Progenitor cell of endocrine pancreas (in vitro differentiated cells): Measurements from ENCODE around the gene ADGRG7. TPM values are rescaled to one million over a fixed set of nuclear protein-coding genes. Genes with fewer than 3 reads are reported as not detected.

Source experiments
- DNase-seq: peaks from one replicate; pipeline ENCODE4 v3.0.0; 2021; ENCODE audit warnings: low spot score; ENCODE audit not compliant: unreplicated experiment
- H3K27ac Mint-ChIP-seq: 2 replicates; pipeline ENCODE4 v1.8.0; 2021; ENCODE audit warnings: mild to moderate bottlenecking, moderate library complexity, mixed read lengths
- H3K27me3 Mint-ChIP-seq: 2 replicates; pipeline ENCODE4 v1.8.0; 2021; ENCODE audit warnings: mixed read lengths
- H3K36me3 Mint-ChIP-seq: 2 replicates; pipeline ENCODE4 v1.8.0; 2022; ENCODE audit warnings: mixed read lengths; ENCODE audit not compliant: insufficient read depth
- H3K4me1 Mint-ChIP-seq: 2 replicates; pipeline ENCODE4 v1.8.0; 2021; ENCODE audit warnings: low read depth, mixed read lengths
- H3K4me3 Mint-ChIP-seq: 2 replicates; pipeline ENCODE4 v1.8.0; 2021; ENCODE audit warnings: low read depth, mild to moderate bottlenecking, moderate library complexity, mixed read lengths
- H3K9me3 Mint-ChIP-seq: 2 replicates; pipeline ENCODE4 v1.8.0; 2021; ENCODE audit warnings: low read depth, mixed read lengths
- CTCF ChIP-seq: fragments of 200-600 bp; sonication (generic); IDR thresholded peaks from one replicate; pipeline ENCODE4 v1.5.0; 2021; ENCODE audit warnings: antibody characterized with exemption, mild to moderate bottlenecking; ENCODE audit not compliant: unreplicated experiment
- total RNA-seq: library from RNA; stranded (reverse); gene quantifications from 2 replicates; pipeline ENCODE4 v1.2.1, GENCODE V29; 2021

ADGRG7 gene
- total RNA-seq, 1 donor from 2014 or later: 1.3 TPM

DNA sequence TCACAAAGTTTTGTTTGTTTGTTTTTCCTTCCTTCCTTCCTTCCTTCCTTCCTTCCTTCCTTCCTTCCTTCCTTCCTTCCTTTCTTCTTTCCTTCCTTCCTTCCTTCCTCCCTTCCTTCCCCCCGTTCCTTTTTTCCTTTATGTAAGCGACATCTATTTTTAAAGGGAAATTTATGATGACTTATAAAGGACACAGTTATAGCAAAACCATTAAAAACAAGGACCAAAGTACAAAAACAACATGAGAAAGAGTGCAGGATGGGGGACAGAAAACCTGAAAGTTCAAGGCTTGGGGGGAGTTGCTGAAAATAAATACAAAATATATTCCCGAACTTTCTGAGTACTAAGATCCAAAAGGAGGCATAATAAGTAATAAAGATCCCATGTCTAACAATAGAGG, 1.8 kb downstream of the ADGRG7 start:
- H3K27me3 Mint-ChIP-seq: no peaks in the 10 kb centered on the region
- no peak for DNase-seq
- H3K36me3 Mint-ChIP-seq: peaks cover 2% of the 10 kb centered on the region
- peaks cover 26% of the 10 kb centered on the region for H3K4me1 Mint-ChIP-seq
- H3K27ac Mint-ChIP-seq: no peak overlapping the region
- H3K9me3 Mint-ChIP-seq: peaks cover 3% of the 10 kb centered on the region
- TF ChIP-seq CTCF: no peak
- H3K4me3 Mint-ChIP-seq: no peak overlapping the region

DNA sequence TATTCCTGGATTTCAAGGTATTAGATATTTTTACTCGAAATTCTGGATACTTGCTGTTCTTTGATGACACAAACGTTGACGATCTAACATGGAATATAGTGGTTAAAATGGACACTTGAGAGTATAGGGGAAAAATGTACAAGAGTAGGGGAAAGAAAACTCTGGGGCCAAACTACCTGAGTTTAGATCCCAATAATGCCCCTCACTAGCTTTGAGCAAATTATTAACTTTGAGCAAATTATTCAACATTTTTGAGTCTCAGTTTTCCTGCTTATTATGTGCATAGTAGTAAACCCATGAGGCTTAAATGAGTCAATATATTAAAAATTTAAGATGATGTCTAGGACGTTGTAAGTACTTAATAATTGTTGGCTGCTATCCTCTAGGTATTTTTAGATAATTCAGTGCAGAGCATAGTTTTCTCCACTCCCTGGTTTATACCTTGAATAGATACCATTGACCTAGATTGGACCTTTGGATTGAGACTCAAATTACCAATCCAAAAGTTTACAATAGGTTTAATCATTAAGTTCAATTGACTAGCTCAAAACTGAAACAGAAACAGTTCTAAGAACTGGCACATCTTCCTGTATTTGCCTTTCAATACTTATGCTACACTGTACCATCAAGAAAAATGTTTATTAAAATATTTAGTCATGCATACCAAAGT, 4.5 kb downstream of the ADGRG7 start:
- H3K27ac Mint-ChIP-seq: peak overlapping the region; percentile 90
- no peak for DNase-seq
- peaks cover 5% of the 10 kb centered on the region for H3K9me3 Mint-ChIP-seq
- H3K4me3 Mint-ChIP-seq: peak overlapping the region; percentile 50
- H3K36me3 Mint-ChIP-seq: peaks cover 4% of the 10 kb centered on the region
- no peak for TF ChIP-seq CTCF
- no peaks in the 10 kb centered on the region for H3K27me3 Mint-ChIP-seq
- H3K4me1 Mint-ChIP-seq: peaks cover 21% of the 10 kb centered on the region

DNA sequence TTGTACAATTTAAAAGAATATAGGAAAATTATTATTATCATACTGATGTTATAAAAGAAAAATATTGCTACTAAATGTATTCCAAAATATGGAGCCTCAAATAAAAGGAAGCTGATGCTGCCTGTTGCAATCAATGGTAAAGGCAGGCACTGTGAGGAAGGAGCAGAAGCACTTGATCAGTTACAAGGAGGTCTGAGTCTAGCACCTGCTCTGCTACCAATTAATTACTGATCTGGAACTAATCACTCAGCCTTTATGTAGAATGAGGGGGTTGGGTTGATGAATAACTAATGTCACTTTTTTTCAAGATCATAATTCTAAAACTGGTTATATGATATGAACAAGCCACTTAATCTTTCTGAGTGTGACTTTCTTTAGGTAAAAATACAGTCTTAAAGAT, 5.5 kb downstream of the ADGRG7 start:
- H3K4me1 Mint-ChIP-seq: peaks cover 19% of the 10 kb centered on the region
- no peak for TF ChIP-seq CTCF
- no peak for DNase-seq
- no peak overlapping the region for H3K4me3 Mint-ChIP-seq
- H3K27me3 Mint-ChIP-seq: no peaks in the 10 kb centered on the region
- peak overlapping the region; percentile 62 for H3K27ac Mint-ChIP-seq
- peaks cover 8% of the 10 kb centered on the region for H3K9me3 Mint-ChIP-seq
- H3K36me3 Mint-ChIP-seq: peaks cover 6% of the 10 kb centered on the region

GRCh38 chr3:100615684-100616083, 6.3 kb downstream of the ADGRG7 start:
- no peaks in the 10 kb centered on the region for H3K27me3 Mint-ChIP-seq
- no peak overlapping the region for H3K27ac Mint-ChIP-seq
- peaks cover 8% of the 10 kb centered on the region for H3K9me3 Mint-ChIP-seq
- peaks cover 6% of the 10 kb centered on the region for H3K36me3 Mint-ChIP-seq
- DNase-seq: no peak
- no peak for TF ChIP-seq CTCF
- H3K4me3 Mint-ChIP-seq: no peak overlapping the region
- H3K4me1 Mint-ChIP-seq: peaks cover 19% of the 10 kb centered on the region

GRCh38 chr3:100621251-100621650, 11.8 kb downstream of the ADGRG7 start:
- H3K27me3 Mint-ChIP-seq: no peaks in the 10 kb centered on the region
- TF ChIP-seq CTCF: no peak
- peaks cover 18% of the 10 kb centered on the region for H3K9me3 Mint-ChIP-seq
- H3K4me1 Mint-ChIP-seq: no peaks in the 10 kb centered on the region
- H3K36me3 Mint-ChIP-seq: peaks cover 5% of the 10 kb centered on the region
- H3K27ac Mint-ChIP-seq: no peak overlapping the region
- DNase-seq: no peak
- H3K4me3 Mint-ChIP-seq: no peak overlapping the region
